SKM-1 treated with dmso at 0.1 percent for 144 hours (cell line): ENCODE results near the gene STAG1.
"Not testable (repeated sequence)": the region's sequence is repeated elsewhere in the genome, so short reads cannot be mapped to it uniquely, and the experiment has no call there.

Experiments used
- DNase-seq: peaks from one replicate; lab custom pipeline; 2025; ENCODE audit not compliant: unreplicated experiment; lab: John Stamatoyannopoulos, UW

Gene STAG1

DNA sequence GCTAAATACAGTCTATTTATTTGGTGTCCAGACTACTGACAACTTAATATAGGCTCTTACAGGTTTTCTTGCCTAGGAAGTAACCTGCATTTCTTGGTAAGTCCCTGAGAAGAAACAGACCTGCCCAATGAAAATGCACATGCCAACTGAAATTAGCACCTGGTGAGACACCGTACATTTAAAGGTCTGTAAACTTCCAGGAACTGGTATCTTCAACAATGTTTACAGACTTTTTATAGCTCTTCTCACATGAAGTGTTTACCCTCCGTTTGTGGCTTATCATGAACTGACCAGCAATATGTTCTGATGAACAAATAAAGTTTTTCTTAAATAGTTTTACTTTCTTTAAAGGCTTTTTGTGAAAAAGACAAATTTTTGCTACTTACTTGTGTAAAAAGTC, 408.7 kb downstream of the STAG1 start:
- no peak for DNase-seq

DNA sequence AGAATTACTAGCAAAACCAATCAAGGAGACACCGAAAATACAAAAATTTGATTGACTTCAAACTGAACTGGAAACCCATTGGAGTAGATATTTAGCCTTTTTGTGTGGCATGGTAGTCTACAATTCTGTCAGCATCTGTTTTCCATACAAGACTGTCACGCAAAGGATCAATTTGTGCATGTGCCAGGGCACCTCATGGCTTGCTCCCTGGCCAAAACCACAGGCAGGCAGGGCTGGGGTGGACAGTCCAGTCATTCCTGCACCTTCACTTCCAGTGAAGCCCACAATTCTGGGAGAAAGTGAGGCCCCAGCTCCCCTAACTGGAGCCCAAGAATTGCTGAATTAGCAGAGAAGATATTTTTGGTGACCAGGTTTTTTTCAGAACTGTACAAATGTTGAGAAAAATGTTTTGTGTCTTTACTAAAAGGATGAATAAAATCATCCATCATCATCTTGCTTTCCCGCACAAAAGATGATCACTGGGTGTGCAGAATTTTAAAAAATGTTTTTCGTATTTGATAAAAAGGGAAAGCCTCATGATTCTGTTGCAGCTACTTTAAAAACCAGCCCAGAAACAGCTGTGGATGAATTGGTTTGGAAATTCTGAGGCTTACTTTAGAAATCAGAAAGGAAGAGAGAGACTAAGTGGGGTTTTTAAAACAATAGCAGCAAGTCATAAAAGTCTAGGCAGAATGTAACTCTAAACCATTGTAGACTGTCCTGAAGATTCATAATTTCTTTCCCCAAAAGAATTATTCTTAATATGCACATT, 415.7 kb downstream of the STAG1 start:
- DNase-seq: no peak

DNA sequence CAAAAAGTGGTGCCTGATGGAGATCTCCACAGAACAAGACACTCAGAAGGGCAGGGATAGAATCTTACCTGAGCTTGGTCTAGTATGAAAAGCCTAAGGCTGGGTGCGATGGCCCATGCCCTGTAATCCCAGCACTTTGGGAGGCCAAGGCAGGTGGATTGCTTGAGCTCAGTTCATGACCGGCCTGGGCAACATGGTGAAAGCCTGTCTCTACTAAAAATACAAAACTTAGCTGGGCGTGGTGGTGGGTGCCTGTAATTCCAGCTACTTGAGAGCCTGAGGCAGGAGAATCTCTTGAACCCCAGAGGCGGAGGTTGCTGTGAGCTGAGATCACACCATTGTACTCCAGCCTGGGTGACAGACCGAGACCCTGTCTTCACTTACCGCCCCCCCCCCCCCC, 417.5 kb downstream of the STAG1 start:
- DNase-seq: not testable (repeated sequence)

DNA sequence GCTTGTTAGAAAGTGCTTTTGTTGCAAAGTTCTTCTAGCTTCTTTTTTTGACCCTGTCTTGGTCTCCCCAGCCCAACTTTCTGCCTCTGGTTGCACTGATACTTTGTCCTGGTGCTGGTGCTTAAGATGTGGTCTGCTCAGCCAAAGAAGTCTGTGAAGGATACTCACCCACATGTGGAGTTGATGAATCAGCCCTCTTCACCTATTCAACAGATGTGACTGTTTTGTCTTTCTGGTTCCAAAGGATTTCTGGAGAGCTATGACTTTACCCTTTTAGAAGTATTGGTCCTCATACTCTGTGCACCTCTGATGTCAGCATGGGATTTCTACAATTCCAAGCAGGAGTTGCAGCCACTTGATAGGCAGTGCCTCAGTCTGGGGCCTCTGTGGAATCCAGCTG, 418.0 kb downstream of the STAG1 start:
- DNase-seq: no peak

DNA sequence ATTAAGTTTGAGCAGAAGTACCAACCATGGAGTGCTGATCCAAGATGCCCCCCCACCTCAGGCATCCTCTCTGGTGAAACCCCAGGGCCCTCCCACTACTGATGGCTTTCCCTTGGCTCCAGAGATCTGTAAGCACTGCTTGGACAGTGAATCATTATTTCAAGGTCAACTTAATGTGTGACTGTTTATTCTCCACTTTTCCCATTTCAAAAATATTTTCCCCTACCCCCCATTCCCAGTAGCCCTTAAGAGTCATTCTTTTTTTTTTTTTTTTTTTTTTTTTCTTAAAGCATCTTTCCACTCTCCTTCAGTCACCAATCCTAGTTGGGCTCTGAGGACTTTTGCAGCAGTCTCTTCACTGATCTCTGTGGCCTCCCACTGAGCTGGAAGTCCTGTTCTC, 419.4 kb downstream of the STAG1 start:
- DNase-seq: no peak

DNA sequence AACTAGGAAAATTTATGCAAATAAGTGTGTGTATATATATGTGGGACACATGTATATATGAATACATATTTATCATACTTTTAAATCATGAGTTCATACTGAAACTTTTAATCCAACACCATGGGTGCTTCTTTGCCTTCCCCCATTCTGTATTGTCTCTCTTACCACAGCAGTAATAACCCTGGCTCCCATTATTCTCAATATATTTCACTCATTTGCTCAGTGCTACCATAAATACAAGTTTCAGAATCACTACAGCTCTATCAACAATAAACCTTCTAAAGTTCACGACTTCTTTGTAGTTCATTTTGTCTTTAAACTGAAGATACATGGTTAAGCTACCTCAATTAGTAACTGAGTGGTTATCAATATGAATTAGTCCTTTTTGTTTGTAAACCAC, 419.9 kb downstream of the STAG1 start:
- DNase-seq: no peak

DNA sequence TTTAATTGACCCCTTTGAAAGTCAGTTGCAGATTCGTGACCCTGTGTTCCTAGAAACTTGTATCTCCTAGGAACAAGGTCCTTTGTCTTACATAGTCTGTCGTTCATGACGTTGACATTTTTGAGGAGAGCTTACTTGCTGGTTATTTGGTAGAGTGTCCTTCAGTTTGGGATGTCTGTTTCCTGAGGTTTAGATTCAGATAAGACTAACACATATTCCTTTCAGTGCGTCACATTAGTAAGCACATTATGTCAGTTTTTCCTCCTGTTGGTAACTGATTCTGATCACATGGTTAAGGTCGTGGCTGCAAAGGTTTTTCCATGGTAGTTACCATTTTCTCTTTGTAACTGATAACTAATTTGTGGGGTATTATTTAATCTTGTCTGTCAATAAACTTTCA, 421.3 kb downstream of the STAG1 start:
- no peak for DNase-seq

DNA sequence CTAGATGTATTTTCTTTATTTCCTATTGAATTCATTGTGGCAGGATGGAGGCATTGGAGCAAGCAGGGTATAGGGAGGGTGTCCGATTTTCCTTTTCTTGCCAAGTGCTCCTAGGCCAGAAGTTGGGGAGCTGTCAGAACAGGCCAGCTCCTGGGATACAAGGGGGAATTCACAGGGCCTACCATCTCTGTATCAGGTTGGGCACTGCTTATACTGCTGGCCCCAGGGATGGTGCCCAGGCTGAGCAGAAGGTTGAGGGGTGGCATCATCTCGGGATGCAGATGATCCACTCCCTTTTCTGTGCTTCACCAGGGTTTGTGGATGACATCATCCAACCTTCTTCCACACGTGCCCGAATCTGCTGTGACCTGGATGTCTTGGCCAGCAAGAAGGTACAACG, 422.6 kb downstream of the STAG1 start:
- DNase-seq: no peak

DNA sequence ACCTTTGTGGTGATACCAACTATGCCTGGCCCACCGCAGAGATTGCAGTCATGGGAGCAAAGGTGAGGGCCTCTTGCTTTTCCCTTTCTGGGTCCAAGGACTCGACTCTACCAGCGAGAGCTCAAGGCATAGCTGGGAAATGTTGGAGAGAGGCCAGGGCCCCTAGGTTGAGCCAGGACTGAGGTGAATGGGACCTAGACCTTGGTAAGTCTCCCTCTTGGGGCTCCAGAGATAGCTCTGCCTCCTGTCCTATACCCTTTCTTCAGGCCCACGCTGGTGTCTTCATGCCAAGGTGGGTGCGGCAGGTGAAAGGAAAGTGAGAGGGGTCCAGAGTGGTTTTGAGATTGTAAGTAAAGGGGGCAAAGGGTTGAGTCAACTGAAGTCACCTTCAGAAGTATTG, 424.5 kb downstream of the STAG1 start:
- DNase-seq: no peak

DNA sequence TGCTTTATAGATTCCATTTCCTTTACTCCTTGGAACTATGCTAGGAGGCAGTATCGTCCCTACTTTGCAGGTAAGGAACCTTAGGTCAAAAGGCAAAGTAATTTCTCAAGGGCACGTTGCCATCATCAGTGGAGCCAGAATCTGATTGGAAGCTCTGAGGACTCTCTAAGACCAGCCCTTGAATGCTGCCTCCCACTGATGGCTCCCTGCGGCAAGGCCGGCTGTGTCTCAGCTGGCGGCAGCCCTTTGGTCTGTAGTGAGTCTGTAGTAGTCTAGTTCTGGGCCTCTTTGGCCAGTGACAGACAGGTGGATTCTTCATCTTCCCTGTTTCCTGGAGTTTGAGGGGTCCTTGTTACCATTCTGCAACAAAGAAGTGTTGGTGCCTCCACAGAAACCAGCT, 425.9 kb downstream of the STAG1 start:
- no peak for DNase-seq

DNA sequence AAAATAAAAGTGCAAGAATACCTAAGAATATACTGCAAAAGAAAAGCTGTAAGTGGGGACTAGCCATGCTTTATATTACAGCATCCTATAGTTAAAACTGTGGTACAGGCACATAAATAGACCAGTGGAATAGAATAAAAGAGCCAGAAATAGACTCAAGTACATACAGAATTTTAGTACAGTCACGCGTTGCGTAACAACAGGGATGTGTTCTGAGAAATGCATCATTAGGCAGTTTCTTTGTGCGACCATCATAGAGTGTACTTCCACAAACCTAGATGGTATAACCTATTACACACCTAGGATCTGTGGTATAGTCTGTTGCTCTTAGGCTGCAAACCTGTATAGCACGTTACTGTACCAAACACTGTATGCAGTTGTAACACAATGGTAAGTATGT, 440.2 kb downstream of the STAG1 start:
- no peak for DNase-seq

DNA sequence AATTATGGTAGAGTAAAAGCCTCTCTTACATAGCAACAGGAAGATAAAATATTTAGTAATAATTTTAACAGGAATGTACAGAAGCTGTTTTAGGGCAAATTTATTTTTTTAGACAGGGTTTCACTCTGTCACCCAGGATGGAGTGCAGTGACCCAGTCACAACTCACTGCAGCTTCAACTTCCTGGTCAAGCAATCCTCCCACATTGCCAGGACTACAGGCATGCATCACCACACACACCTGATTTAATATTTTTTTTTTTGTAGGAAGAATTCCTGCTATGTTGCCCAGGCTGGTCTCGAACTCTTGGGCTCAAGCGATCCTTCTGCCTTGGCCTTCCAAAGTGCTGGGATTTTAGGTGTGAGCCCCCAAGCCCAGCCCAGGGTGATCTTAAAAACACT, 440.9 kb downstream of the STAG1 start:
- no peak for DNase-seq

DNA sequence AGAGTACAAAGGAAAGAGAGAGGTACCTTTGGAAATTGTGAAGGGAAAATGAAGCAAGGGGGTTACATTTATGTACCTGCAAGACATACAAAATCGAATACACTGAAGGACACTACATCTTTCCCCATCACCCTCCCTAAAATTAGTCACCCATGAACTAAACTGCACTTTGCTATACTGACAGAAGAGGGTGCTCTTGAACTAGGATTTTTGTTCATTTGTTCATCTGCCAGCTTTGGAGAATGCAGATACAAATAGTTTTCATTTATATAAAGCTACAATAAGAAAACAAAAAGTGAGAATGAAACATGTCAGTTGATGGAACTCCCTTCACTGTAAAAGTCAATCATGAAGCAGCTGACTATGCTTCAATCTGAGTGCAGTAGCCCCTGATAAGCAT, 446.3 kb downstream of the STAG1 start:
- peak; percentile 24 for DNase-seq

DNA sequence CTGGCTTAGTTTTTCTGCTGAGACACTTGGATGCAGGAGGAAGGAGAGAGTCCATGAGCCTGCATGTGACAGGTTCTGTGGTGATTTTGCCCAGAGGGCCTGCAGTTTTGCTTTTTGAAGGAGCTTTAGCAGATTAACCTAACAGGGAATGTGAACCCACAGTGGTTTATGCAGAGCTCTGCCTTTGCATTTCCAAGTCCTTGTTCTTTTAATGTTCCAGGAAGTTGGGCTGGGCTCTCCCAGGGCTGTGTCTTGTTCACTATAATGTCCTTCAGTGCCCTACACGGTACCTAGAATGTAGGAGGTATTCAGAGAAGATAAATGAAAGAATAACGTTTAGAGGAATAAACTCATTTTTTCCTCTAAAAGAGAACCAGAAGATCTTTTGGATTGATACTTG, 451.7 kb downstream of the STAG1 start:
- no peak for DNase-seq

DNA sequence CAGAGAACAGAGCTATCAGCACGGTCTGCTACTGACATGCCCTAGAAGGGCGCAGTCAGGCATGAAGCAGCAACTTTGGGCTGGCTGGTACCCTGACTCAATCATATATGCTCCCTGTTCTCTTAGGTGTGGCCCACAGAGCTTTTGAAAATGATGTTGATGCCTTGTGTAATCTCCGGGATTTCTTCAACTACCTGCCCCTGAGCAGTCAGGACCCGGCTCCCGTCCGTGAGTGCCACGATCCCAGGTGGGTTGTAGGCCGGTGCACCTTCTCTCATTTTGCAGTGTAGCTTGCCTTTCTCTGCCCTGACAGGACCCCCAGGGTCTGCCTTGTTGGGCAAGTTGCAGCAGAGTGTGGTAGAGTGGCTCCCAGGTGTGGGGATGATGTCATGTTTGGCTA, 454.4 kb downstream of the STAG1 start:
- DNase-seq: no peak

DNA sequence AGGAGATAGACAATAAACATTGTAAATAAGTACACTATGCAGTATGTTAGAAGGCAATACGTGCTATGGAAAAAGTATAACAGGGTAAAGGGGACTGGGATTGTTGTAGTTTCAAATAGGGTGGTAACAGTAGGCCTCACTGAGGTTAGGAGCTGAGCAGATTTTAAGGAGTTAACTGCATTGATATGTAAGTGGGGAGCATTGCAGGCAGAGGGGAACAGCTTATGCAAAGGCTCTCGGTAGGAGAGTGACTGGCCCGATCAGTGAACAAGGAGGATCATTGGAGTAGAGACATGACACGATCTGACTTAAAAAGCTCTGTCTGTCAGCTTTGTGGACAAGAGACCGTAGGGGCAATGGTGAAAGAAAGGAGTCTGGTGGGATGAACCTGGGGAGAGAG, 455.2 kb downstream of the STAG1 start:
- DNase-seq: no peak

DNA sequence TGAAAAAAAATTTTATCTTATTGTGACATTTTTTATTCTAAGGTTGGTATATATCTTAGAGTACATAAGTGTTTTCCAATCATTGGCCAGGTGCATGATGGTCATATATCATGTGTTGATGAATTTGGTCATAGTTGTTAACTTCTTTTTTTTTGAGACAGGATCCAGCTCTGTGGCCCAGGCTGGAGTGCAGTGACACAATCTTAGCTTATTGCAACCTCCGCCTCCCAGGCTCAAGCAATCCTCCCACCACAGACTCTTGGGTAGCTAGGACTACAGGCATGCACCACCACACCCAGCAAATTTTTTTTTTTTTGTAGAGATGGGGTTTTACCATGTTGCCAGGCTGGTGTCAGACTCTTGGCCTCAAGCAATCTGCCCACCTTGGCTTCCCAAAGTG, 458.0 kb downstream of the STAG1 start:
- DNase-seq: no peak

DNA sequence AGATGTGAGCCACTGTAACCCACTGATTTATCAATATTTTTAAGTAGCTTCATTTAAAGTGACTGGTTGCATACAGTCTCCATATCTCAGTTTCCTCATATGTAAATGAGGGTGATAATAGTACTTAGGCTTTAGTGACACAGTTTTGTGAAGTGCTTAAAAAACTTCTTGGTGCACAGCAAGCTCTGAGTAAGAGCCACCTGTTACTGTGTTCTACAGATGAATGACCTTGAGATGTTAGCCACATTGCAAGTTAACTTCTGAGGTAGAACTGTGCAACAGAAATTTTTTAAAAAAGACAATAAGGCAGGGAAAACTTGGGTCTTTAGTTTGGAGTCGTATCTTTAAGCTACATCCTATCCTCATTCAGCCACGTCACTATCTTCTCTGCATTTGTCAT, 458.9 kb downstream of the STAG1 start:
- no peak for DNase-seq

DNA sequence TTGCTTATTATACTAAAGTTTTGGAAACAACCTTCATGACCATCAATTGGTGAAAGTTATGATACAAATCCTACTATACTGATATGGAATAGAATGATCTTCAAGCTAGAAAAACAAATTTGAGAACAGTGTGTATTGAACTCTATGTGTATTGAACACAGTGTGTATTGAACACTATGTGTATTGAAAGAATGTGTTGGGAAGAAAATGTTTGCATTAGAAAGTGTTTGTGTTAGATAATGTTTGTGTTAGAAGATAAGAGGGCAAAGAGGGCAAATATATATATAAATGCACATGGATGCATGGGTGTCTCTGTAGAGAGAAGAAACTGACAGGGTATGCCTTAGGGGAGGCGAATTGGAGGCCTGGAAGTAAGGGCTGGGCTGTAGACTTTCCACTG, 459.7 kb downstream of the STAG1 start:
- no peak for DNase-seq

DNA sequence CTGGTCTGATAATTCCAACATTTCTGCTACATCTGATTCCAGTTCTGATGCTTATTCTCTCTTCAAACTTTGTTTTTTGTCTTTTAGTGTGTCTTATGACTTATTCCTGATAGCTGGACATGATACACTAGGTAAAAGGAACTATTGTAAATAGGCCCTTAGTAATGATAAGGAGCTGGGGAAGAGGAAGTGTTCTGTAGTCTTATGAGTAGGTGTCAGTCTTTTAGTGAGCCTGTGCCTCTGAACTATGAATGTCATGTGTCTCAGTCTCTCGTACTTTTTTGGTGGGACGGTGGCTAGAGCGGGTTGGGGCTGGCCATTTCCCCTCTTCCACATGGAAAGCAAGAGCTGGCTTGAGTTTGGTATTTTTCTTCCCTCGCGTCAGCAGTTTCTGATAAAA, 460.9 kb downstream of the STAG1 start:
- DNase-seq: peak; percentile 2
